ENCODE measurements around the gene CSNK1G1. TPM values are rescaled to one million over a fixed set of nuclear protein-coding genes. Genes with fewer than 3 reads are reported as not detected.
"Not testable (repeated sequence)": the region's sequence is repeated elsewhere in the genome, so short reads cannot be mapped to it uniquely, and the experiment has no call there.

Gene CSNK1G1
- 28.5 and 28.6 TPM in 2 replicates for total RNA-seq

- DNase-seq: peak; percentile 97
- intact Hi-C loops (cut with micrococcal nuclease): loop anchor here (1.0 to 2.0 kb wide), 4 partner anchors 25 to 193 kb away; partner anchors contain the start of genes PCLAF, PPIB and TRIP4
- peaks cover 17% of the 10 kb centered on the region for H3K4me1 Mint-ChIP-seq
- H3K4me3 Mint-ChIP-seq: peak within 1 kb of the TSS; percentile 89
- peaks cover 3% of the 10 kb centered on the region for H3K36me3 Mint-ChIP-seq (ENCODE audit: low read depth)
- no peaks in the 10 kb centered on the region for H3K9me3 Mint-ChIP-seq
- H3K27ac Mint-ChIP-seq: peak within 1 kb of the TSS; percentile 97
- no peaks in the 10 kb centered on the region for H3K27me3 Mint-ChIP-seq
Measured at GRCh38 chr15:64355944-64356709, at the start of gene CSNK1G1. TSS of gene CSNK1G1 (minus strand) at chr15:64356173. CDS start at chr15:64300499, 55,674 bp downstream.

GRCh38 chr15:64400583-64400982, 44.6 kb upstream of the CSNK1G1 start:
- Mint-ChIP-seq H3K36me3 (ENCODE audit: low read depth) (peaks cover 34% of the 10 kb centered on the region), H3K27me3 (no peaks in the 10 kb centered on the region), H3K27ac (no peak overlapping the region), H3K9me3 (no peaks in the 10 kb centered on the region), H3K4me3 (no peak overlapping the region), H3K4me1 (no peaks in the 10 kb centered on the region)
- intact Hi-C loops (cut with micrococcal nuclease): no loop called here
- DNase-seq: no peak

GRCh38 chr15:64398575-64398974, 42.6 kb upstream of the CSNK1G1 start:
- H3K9me3 Mint-ChIP-seq: no peaks in the 10 kb centered on the region
- no peak overlapping the region for H3K4me3 Mint-ChIP-seq
- no peak overlapping the region for H3K27ac Mint-ChIP-seq
- no peak for DNase-seq
- no peaks in the 10 kb centered on the region for H3K27me3 Mint-ChIP-seq
- intact Hi-C loops (cut with micrococcal nuclease): no loop called here
- H3K36me3 Mint-ChIP-seq (ENCODE audit: low read depth): peaks cover 41% of the 10 kb centered on the region
- H3K4me1 Mint-ChIP-seq: no peaks in the 10 kb centered on the region

- no peak overlapping the region for H3K27ac Mint-ChIP-seq
- no peaks in the 10 kb centered on the region for H3K27me3 Mint-ChIP-seq
- peaks cover 40% of the 10 kb centered on the region for H3K36me3 Mint-ChIP-seq (ENCODE audit: low read depth)
- H3K4me1 Mint-ChIP-seq: no peaks in the 10 kb centered on the region
- DNase-seq: no peak
- intact Hi-C loops (cut with micrococcal nuclease): no loop called here
- no peaks in the 10 kb centered on the region for H3K9me3 Mint-ChIP-seq
- H3K4me3 Mint-ChIP-seq: no peak overlapping the region
Measured at GRCh38 chr15:64396789-64397188, 40.8 kb upstream of the CSNK1G1 start.

GRCh38 chr15:64392471-64392870, 36.5 kb upstream of the CSNK1G1 start:
- H3K27me3 Mint-ChIP-seq; H3K4me3 Mint-ChIP-seq; H3K27ac Mint-ChIP-seq; DNase-seq; intact Hi-C loops (cut with micrococcal nuclease); H3K9me3 Mint-ChIP-seq: not testable (repeated sequence)
- H3K36me3 Mint-ChIP-seq (ENCODE audit: low read depth): peaks cover 24% of the 10 kb centered on the region
- H3K4me1 Mint-ChIP-seq: peaks cover 12% of the 10 kb centered on the region

GRCh38 chr15:64389036-64389435, 33.1 kb upstream of the CSNK1G1 start:
- Mint-ChIP-seq H3K4me1 (peaks cover 13% of the 10 kb centered on the region), H3K27me3 (no peaks in the 10 kb centered on the region), H3K9me3 (no peaks in the 10 kb centered on the region), H3K4me3 (peak overlapping the region; percentile 78), H3K27ac (no peak overlapping the region), H3K36me3 (ENCODE audit: low read depth) (peaks cover 7% of the 10 kb centered on the region)
- intact Hi-C loops (cut with micrococcal nuclease): loop anchor here (10.0 kb wide), 2 partner anchors 184 to 294 kb away; partner anchors contain the start of genes CIAO2A and SNX1
- no peak for DNase-seq

- Mint-ChIP-seq H3K9me3 (no peaks in the 10 kb centered on the region), H3K4me3 (peak within 1 kb of the TSS; percentile 97), H3K4me1 (peaks cover 13% of the 10 kb centered on the region), H3K27me3 (no peaks in the 10 kb centered on the region), H3K27ac (peak within 1 kb of the TSS; percentile 93), H3K36me3 (ENCODE audit: low read depth) (peaks cover 4% of the 10 kb centered on the region)
- peak; percentile 99 for DNase-seq
- intact Hi-C loops (cut with micrococcal nuclease): loop anchor here (1.0 to 10.0 kb wide), 5 partner anchors 31 to 745 kb away; partner anchors contain the start of genes CIAO2A, CSNK1G1, PDCD7 and PPIB
Measured at GRCh38 chr15:64387562-64388168, 31.7 kb upstream of the CSNK1G1 start, which contains the start of gene TRIP4. TSS of gene TRIP4 (plus strand) at chr15:64387836. CDS start at chr15:64387864, 28 bp downstream.

GRCh38 chr15:64386291-64386690, 30.3 kb upstream of the CSNK1G1 start:
- peaks cover 4% of the 10 kb centered on the region for H3K36me3 Mint-ChIP-seq (ENCODE audit: low read depth)
- H3K4me1 Mint-ChIP-seq: peaks cover 19% of the 10 kb centered on the region
- intact Hi-C loops (cut with micrococcal nuclease): loop anchor here (2.0 to 10.0 kb wide), 3 partner anchors 181 to 747 kb away; partner anchors contain the start of genes CIAO2A, PDCD7 and SNX1
- H3K4me3 Mint-ChIP-seq: no peak overlapping the region
- no peaks in the 10 kb centered on the region for H3K9me3 Mint-ChIP-seq
- no peaks in the 10 kb centered on the region for H3K27me3 Mint-ChIP-seq
- no peak overlapping the region for H3K27ac Mint-ChIP-seq
- DNase-seq: no peak

GRCh38 chr15:64383760-64384159, 27.8 kb upstream of the CSNK1G1 start:
- Mint-ChIP-seq H3K4me3 (no peak overlapping the region), H3K27me3 (no peaks in the 10 kb centered on the region), H3K9me3 (no peaks in the 10 kb centered on the region), H3K27ac (no peak overlapping the region), H3K36me3 (ENCODE audit: low read depth) (peaks cover 7% of the 10 kb centered on the region), H3K4me1 (peaks cover 26% of the 10 kb centered on the region)
- no peak for DNase-seq
- intact Hi-C loops (cut with micrococcal nuclease): loop anchor here (10.0 kb wide), 2 partner anchors 179 to 289 kb away; partner anchors contain the start of genes CIAO2A and SNX1

GRCh38 chr15:64381000-64381751, 25.2 kb upstream of the CSNK1G1 start, which contains the start of gene PCLAF:
TSS of gene PCLAF (minus strand) at chr15:64381441. CDS start at chr15:64381371, 70 bp downstream.
- no peaks in the 10 kb centered on the region for H3K9me3 Mint-ChIP-seq
- peak; percentile 98 for DNase-seq
- H3K27ac Mint-ChIP-seq: peak within 1 kb of the TSS; percentile 86
- intact Hi-C loops (cut with micrococcal nuclease): loop anchor here (1.0 to 10.0 kb wide), 5 partner anchors 24 to 286 kb away; partner anchors contain the start of genes CIAO2A, CSNK1G1, PPIB and SNX1
- no peaks in the 10 kb centered on the region for H3K27me3 Mint-ChIP-seq
- peaks cover 18% of the 10 kb centered on the region for H3K4me1 Mint-ChIP-seq
- H3K36me3 Mint-ChIP-seq (ENCODE audit: low read depth): peaks cover 3% of the 10 kb centered on the region
- peak within 1 kb of the TSS; percentile 89 for H3K4me3 Mint-ChIP-seq

- H3K9me3 Mint-ChIP-seq; DNase-seq; H3K27me3 Mint-ChIP-seq; H3K36me3 Mint-ChIP-seq (ENCODE audit: low read depth): not testable (repeated sequence)
- peak overlapping the region; percentile 89 for H3K4me3 Mint-ChIP-seq
- H3K4me1 Mint-ChIP-seq: peaks cover 18% of the 10 kb centered on the region
- H3K27ac Mint-ChIP-seq: peak overlapping the region; percentile 86
- intact Hi-C loops (cut with micrococcal nuclease): loop anchor here (2.0 to 10.0 kb wide), 4 partner anchors 23 to 285 kb away; partner anchors contain the start of genes CIAO2A, CSNK1G1, SNX1 and ZNF609
Measured at GRCh38 chr15:64380130-64380870, 24.3 kb upstream of the CSNK1G1 start.

GRCh38 chr15:64379216-64379960, 23.4 kb upstream of the CSNK1G1 start:
- peak overlapping the region; percentile 57 for H3K27ac Mint-ChIP-seq
- no peak for DNase-seq
- H3K27me3 Mint-ChIP-seq: no peaks in the 10 kb centered on the region
- H3K4me1 Mint-ChIP-seq: peaks cover 18% of the 10 kb centered on the region
- intact Hi-C loops (cut with micrococcal nuclease): no loop called here
- no peaks in the 10 kb centered on the region for H3K9me3 Mint-ChIP-seq
- peak overlapping the region; percentile 89 for H3K4me3 Mint-ChIP-seq
- peaks cover 11% of the 10 kb centered on the region for H3K36me3 Mint-ChIP-seq (ENCODE audit: low read depth)

All from activated CD4-positive, alpha-beta T cell treated with anti-CD3 and anti-CD28 coated beads, Interleukin-2, amount 10 ng/mL, durations not matched to agents 24 days and 14 days (primary cell).